IPS-18c (cell line): ENCODE data around the gene PPP6R3.
"Not testable (repeated sequence)": the region's sequence is repeated elsewhere in the genome, so short reads cannot be mapped to it uniquely, and the experiment has no call there.

Experiments
- H3K4me3 ChIP-seq: 2 replicates; pipeline ENCODE4 v1.7.0; 2013; ENCODE audit warnings: low read depth, mild to moderate bottlenecking, low read length, moderate library complexity; ENCODE audit not compliant: insufficient read depth
- H3K9me3 ChIP-seq: one replicate; pipeline ENCODE4 v1.6.1; 2013; ENCODE audit warnings: mild to moderate bottlenecking, low read length, moderate library complexity; ENCODE audit not compliant: control insufficient read depth, insufficient read depth

The PPP6R3 gene

GRCh38 chr11:68524681-68525080 lies 64.1 kb downstream of the PPP6R3 start:
- no peaks in the 10 kb centered on the region for H3K9me3 ChIP-seq
- H3K4me3 ChIP-seq, result no peak overlapping the region

GRCh38 chr11:68525336-68525735 lies 64.8 kb downstream of the PPP6R3 start:
- no peak overlapping the region for H3K4me3 ChIP-seq
- no peaks in the 10 kb centered on the region for H3K9me3 ChIP-seq

GRCh38 chr11:68525930-68526329 lies 65.4 kb downstream of the PPP6R3 start:
- H3K4me3 ChIP-seq, result no peak overlapping the region
- no peaks in the 10 kb centered on the region for H3K9me3 ChIP-seq

- no peaks in the 10 kb centered on the region for H3K9me3 ChIP-seq
- no peak overlapping the region for H3K4me3 ChIP-seq
These were observed 67.0 kb downstream of the PPP6R3 start for GRCh38 chr11:68527585-68527984.

- H3K4me3 ChIP-seq, result no peak overlapping the region
- no peaks in the 10 kb centered on the region for H3K9me3 ChIP-seq
These were observed 68.1 kb downstream of the PPP6R3 start for GRCh38 chr11:68528630-68529029.

- no peak overlapping the region for H3K4me3 ChIP-seq
- no peaks in the 10 kb centered on the region for H3K9me3 ChIP-seq
These were observed 70.7 kb downstream of the PPP6R3 start for GRCh38 chr11:68531129-68531693.

GRCh38 chr11:68532727-68533369 lies 72.3 kb downstream of the PPP6R3 start:
- Histone ChIP-seq H3K4me3 (no peak overlapping the region), H3K9me3 (no peaks in the 10 kb centered on the region)

- Histone ChIP-seq H3K4me3 (no peak overlapping the region), H3K9me3 (no peaks in the 10 kb centered on the region)
These were observed 73.4 kb downstream of the PPP6R3 start for GRCh38 chr11:68533945-68534344.

GRCh38 chr11:68535098-68535497 lies 74.5 kb downstream of the PPP6R3 start:
- Histone ChIP-seq H3K9me3 (no peaks in the 10 kb centered on the region), H3K4me3 (no peak overlapping the region)

- no peak overlapping the region for H3K4me3 ChIP-seq
- H3K9me3 ChIP-seq, result no peaks in the 10 kb centered on the region
These were observed 76.2 kb downstream of the PPP6R3 start for GRCh38 chr11:68536706-68537105.

- H3K4me3 ChIP-seq, result no peak overlapping the region
- no peaks in the 10 kb centered on the region for H3K9me3 ChIP-seq
These were observed 77.5 kb downstream of the PPP6R3 start for GRCh38 chr11:68538025-68538424.

GRCh38 chr11:68539395-68539794 lies 78.8 kb downstream of the PPP6R3 start:
- no peak overlapping the region for H3K4me3 ChIP-seq
- no peaks in the 10 kb centered on the region for H3K9me3 ChIP-seq

- H3K9me3 ChIP-seq, H3K4me3 ChIP-seq: not testable (repeated sequence)
These were observed 80.0 kb downstream of the PPP6R3 start for GRCh38 chr11:68540504-68540903.

- Histone ChIP-seq H3K9me3 (no peaks in the 10 kb centered on the region), H3K4me3 (no peak overlapping the region; the same call in 1 of the 2 replicates)
These were observed 80.6 kb downstream of the PPP6R3 start for GRCh38 chr11:68541116-68541515.

- H3K4me3 ChIP-seq, result no peak overlapping the region
- no peaks in the 10 kb centered on the region for H3K9me3 ChIP-seq
These were observed 81.4 kb downstream of the PPP6R3 start for GRCh38 chr11:68541991-68542390.

GRCh38 chr11:68542617-68543016 lies 82.1 kb downstream of the PPP6R3 start:
- Histone ChIP-seq H3K9me3 (no peaks in the 10 kb centered on the region), H3K4me3 (no peak overlapping the region)

GRCh38 chr11:68543594-68543993 lies 83.0 kb downstream of the PPP6R3 start:
- Histone ChIP-seq H3K4me3 (no peak overlapping the region), H3K9me3 (no peaks in the 10 kb centered on the region)

GRCh38 chr11:68545347-68545746 lies 84.8 kb downstream of the PPP6R3 start:
- no peaks in the 10 kb centered on the region for H3K9me3 ChIP-seq

GRCh38 chr11:68545796-68546195 lies 85.2 kb downstream of the PPP6R3 start:
- no peaks in the 10 kb centered on the region for H3K9me3 ChIP-seq
- no peak overlapping the region for H3K4me3 ChIP-seq

More at GRCh38 chr11:68545347-68545746, 84.8 kb downstream of the PPP6R3 start:
- H3K4me3 ChIP-seq, result no peak overlapping the region
